Umbilical cord (tissue), 2 donors: Measurements from ENCODE around the gene EMD. TPM values are rescaled to one million over a fixed set of nuclear protein-coding genes. Genes with fewer than 3 reads are reported as not detected.
A peak's percentile ranks its signal among the peaks of the same experiment; 100 is the strongest.
"Not testable (repeated sequence)": the region's sequence is repeated elsewhere in the genome, so short reads cannot be mapped to it uniquely, and the experiment has no call there.

Experiments used
- DNase-seq: peaks from one replicate; pipeline ENCODE4 v3.0.0-alpha.2; 2015; ENCODE audit warnings: low spot score
- total RNA-seq: library from RNA; depleted of rRNA; stranded (reverse); fragments of >200 nt; gene quantifications from one replicate; pipeline ENCODE4 v1.2.3, GENCODE V29; 2014; ENCODE audit warnings: low replicate concordance; ENCODE audit not compliant: insufficient read depth

Gene EMD
- 22.9 TPM for total RNA-seq

DNA sequence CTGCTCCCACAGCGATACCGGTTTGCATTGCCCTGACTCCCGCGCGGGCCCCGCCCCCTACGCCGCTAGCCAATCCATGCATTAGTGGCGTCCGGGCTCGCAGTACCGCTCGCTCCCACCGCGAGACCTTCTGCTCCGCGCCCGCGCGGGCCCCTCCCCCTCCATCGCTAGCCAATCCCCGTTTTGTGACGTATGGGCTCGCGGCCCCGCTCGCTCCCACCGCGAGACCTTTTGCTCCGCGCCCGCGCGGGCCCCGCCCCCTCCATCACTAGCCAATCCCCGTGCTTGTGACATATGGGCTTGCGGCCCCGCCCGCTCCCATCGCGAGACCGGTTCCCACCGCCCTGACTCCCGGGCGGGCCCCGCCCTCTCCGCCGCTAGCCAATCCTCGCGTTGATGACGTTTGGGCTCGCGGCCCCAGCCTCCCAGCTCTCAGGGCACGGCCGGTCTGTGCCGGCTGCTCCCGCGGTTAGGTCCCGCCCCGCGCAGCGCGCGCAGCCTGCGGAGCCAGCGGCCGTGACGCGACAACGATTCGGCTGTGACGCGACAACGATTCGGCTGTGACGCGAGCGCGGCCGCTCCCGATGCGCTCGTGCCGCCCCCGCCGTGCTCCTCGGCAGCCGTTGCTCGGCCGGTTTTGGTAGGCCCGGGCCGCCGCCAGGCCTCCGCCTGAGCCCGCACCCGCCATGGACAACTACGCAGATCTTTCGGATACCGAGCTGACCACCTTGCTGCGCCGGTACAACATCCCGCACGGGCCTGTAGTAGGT lies at the start of gene EMD:
Gene EMD, plus strand, starts transcription at position 497 of the 770 bp plus-strand sequence. Its CDS starts 190 bp downstream, at position 687.
- peak; percentile 98 for DNase-seq

DNA sequence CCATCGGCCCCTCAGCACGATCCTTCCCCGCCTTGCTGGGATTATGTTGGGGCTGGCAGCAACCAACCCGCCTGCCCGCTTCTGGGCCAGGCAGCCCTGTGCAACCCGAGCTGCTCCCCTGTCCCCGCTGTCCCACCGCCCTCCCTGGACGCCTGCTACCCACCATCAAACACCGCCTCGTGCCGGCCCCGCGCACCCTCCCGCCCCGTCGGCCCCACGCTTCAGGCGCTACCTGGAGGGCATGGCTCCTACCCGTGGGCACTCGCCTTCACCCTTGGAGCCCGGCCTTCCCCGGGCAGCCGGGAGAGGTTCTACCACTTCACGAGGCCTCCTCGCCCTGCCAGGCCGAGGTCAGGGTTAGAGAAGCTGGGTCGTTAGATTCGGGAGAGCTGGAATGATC lies 46.5 kb upstream of the EMD start:
- DNase-seq: no peak

DNA sequence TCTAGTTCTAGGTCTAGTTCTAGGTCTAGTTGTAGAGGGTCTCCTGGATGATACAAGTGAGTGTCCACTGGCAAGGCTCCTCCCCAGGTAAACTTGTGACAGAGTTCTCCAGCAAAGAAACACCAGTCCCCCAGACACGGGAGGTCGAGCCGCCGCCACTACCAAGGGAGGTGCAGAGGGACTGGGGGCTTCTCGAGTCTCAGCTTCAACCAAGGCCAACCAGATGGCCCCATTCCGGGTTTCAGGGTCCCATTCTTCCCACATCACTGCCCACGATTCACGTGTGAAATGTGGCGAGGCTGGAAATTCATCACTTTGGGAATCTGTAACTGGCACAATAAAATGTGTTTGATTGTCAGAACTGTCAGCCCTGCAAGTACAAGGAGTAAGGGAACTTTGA lies 46.0 kb upstream of the EMD start:
- DNase-seq: no peak

DNA sequence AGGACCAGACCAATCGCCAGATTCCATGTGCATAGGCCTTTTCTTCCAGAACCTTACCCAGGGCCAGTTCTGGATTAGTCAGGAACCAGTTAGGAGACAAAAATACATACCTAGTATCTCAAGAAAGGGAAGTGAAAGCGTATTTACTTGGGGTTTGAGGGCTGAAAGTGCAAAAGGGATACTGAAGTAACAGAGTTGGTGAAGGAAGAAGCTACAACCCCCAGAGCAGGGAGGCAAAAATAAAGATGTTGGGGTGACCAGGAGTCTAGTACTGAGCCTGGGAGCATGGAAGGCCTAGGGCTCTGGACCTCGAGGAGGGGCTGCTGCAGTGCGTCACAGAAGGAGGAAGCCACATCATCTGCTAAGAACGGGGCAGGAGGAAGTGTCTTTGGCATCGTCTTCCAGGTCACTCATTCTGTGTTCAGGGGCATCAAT lies 45.2 kb upstream of the EMD start:
- no peak for DNase-seq

DNA sequence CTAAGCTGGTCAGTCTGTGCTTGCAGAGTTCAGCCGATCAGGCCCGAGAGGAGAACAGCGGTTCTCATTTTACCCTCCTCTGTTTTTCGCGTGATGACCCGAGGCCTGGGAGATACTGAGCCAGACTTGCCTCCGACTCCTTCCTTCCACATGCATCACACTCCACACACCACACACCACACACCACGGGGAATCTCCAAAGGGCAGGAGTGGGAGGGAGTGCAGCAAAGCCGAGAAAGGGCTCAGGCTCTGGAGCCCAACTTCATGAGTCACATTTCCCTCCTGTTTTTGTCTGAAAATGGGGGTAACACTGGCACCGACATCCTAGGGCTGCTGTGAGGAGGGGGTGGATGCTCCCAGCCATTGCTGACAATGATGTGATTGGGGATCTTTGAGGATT lies 44.6 kb upstream of the EMD start:
- DNase-seq: no peak

DNA sequence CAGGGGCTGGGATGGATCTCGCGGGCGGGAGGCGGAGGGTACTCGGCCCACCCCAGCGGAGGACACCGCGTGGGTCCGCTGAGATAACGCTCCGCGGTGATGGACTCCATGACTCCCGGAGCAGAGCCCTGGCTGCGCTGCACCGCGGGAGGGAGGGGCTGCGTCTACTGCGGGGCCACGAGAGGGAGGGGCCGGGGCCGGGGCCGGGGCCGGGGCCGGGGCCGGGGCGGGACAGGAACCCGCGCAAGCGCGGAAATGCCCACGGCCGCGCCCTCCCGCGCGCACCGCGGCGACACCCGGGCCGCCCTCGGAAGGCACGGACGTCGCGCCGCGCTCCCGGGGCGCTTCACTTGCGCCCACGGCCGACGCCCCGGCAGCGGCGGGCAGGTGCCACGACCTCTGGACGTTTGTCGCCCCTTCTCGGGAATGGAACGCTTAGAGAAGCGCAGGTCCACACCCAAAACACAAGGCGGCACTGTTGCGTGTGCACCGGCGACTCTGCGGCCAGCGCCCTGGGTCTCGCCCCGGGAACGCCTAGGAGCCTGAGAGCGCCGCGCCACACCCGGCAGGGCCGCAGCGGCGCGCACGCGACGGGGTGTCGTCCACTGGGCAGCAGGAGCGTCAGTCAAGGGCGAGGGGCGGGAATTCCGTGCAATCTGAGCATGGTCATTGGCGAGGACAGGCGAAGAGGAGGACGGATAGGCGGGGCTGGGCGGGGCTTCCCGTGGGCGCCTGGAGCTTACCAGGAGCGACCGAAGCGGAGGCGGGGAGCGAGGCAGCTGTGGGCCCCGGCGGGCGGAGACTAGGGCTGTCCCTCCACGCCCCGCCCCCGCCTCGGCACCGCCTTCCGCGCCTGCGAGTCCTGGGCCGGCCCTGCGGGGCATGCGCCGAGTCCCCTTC lies 37.4 kb upstream of the EMD start:
- DNase-seq: not testable (repeated sequence)

DNA sequence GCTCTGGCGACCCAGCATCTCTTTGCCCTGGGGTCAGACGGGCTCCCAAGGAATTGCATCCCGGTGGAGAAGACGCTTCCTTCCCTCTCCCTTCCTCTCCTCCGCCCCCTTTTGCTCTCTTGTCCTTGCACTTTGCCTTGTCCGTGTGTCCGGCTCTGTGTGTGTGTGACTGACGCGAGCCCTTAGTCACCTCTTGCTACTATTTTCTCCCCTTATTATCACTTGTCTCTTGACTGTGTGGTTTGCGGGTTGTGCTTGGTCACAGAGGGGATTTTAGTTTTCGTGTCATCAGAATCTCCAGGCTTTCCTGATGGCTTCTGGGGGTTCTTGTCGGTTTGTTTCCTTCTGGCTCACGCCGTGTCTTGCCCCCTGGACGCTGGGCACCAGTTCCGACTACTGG lies 36.0 kb upstream of the EMD start:
- DNase-seq: not testable (repeated sequence)

DNA sequence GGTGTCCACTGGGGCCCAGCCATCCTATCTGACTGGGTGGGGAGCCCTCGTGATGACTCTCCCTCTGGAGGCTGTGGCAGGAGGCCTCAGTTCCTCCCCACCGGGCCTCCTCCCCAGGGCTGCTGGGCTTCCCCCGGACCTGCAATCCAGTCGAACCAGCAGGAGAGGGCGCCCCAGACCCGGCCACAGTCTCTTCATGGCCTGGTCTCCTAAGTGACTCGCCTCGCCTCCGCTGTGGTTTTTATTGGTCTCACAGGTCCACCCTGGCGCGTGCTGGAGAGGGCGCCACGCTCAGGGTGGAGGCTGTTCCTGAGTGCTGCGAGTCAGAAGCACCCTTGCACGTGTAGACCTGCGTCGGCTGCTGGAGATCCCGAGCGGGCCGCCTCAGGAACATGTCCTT lies 35.5 kb upstream of the EMD start:
- not testable (repeated sequence) for DNase-seq

DNA sequence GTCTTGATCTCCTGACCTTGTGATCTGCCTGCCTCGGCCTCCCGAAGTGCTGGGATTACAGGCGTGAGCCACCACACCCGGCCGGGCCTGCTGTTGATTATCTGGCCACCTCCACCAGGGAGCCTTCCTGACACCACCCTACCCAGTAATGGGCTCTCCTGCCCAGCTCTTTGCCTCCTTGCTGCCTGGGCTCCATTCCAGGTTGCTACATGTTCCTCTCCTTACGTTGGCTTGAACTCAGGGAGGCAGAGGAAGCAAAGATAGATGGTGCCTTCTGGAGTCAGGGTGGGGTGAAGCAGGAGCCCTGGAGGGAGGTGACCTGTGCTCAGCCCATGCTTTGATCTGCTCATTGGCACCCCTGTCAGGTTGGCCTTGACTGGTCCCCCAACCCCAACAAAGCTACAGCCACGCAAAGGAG lies 31.0 kb upstream of the EMD start:
- DNase-seq: no peak

DNA sequence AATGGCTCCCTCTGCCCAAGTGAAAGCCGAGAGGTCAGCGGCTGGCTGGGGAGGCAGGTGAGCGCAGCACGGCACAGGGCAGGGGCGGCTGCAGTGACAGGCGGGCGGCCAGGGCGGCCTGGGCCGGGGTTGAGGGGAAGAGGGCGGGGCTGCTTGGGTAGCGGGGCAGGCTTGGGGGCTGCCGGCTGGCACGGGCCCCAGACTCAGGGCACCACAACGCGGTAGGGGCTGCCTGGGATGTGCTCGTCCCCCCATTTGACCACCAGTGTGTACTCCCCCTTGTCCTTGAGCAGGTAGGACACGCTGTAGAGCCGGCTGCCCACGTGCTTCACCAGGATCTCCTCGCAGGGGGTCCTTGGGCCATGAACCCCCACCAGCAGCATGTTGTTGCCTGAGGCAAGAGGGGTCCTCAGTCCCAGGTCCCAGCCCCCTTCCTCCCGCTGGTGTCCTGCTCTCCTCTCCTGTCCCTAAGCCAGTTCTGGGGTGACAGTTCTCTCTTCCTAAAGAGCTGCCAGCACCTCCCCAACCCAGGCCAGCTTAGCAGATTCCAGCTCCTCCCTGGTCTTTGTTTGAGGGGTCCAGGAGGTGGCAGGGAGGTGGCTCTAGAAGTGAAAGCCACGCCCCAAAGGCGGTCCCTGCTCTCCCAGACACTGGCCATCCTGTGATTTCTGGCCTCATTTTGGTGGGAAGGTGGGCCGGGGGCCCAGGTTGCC lies 30.3 kb upstream of the EMD start:
- DNase-seq: no peak

DNA sequence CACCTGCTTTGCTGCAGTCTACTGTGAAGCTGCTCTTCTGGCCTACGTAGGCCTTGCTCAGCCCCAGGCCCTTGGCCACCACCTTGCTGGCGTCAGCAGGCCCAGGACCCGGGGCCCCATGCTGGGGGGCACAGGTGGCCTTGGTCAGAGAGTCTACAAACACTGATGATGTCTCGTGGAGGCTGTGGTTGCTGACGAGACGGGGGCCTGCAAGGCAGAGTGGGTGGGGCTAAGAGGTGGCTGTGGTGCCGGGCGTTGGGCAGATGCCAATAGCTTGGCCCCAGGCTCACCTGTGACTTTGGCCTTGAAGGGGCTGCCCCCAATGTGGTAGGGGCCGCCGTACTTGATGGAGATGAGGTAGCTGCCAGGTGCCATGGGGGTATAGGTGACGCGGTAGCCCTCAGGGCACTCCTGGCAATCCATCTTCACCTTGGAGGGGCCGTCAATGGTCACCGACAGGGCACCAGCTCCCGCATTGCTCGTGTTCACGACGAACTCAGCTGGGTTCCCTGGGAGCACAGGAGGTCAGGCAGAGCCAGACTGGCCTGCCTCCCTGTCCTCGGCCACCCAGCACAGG lies 29.6 kb upstream of the EMD start:
- no peak for DNase-seq

DNA sequence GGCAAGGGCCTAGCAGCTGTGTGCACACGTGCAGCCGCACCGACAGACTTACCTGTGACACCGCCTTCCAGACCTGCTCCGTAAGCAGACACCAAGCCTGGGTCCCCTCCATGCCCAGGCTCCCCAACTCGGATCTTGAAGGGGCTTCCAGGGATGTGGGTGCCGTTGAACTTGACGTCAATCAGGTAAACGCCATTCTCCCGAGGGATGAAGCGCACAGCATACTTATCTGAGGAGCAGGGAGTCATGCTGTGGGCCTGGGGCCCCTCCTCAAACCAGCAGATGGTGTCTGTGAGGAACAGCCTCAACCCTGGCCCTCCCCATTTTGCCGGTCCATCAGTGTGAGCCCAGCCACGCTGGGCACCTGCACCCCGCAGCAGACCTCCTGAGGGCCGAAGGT lies 29.1 kb upstream of the EMD start:
- no peak for DNase-seq

DNA sequence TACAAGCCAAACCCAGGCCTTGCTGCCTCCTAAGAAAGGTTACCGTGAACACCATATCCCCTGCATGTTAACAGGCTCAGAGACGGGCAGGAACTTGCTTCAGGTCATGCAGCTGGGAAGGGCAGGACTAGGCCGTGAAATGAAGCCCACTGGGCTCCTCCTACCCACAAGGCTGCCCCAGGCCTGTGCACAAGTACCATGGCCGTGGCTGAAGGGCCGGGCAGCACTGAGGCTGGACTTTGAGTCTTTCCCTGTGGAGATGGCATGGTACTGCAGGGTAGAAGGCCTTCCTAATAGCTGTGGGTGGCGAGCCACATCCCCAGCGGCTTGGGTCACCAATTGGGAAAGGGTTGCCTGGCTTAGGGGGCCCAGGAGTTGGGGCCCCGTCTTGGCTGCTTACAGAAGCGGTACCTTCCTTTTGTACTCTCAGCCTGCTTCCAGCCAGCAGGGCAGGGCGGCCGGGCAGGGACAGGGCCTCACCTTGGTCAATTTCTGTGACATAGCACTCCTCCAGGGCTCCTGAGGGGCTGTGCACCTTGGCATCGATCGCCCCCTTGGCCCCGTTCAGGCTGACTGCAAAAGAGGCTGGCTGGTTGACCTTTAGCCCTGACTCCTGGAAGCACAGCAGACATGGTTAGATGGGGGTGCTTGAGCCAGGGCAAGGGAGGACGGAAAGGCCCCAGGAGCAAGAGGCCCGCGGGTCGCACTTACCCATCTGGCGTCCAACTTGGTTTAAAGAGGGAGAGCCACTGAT lies 28.5 kb upstream of the EMD start:
- no peak for DNase-seq

DNA sequence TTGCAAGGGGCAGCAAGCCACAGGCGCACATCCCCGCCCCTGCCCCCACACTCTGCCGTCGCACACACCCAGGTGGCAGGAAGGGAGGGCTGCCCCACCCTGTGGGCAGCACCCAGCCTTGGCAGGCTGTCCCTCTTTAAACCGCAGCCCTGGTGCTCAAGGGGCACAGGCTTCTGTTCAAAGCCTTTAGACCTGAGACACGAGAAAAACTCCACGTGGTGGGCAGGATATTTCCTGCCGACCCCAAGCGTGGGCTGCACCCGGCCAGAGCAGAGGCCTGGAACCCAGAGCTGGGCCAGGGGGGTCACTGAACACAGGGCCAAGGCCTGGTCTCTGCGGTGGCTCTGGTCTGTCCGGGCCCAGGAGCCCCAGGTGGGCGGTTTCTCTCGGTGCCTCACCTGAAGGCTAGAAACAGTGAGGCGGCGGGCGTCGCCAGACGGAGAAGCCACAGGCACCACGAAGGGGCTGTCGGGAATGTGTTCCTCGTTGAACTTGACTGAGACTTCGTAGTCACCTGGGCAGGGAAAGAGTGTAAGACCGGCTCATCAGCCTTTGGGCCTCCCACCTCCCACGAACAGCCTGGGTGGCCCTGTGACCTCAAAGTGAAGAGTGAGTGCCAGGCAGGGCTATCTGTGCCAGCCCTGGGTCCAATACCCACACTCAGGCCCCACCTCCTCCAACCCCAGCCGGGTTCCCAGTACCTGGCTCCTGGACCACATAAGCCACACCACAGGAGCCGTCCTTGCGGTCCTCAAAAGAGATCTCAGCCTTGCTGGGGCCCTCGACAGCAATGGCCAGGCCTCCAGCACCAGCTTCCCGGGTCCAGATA lies 27.7 kb upstream of the EMD start:
- DNase-seq: no peak

DNA sequence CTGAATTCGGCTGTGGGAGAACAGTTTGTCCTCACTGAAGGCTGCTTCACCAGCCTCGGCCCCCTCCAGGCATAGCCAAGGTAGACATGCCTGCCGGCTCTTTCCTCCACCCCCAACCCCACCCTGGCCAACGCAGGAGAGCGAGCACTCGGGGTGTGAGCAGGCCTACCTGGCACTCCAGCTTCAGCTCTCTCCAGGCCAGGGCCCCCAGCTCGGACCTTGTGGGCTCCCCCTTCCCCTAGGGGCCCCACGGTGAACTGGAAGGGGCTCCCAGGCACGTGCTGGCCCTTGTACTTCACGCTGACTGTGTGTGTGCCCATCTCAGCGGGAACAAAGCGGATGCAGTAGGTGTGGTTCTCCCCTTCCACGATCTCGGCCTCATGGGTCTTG lies 27.1 kb upstream of the EMD start:
- DNase-seq: no peak

DNA sequence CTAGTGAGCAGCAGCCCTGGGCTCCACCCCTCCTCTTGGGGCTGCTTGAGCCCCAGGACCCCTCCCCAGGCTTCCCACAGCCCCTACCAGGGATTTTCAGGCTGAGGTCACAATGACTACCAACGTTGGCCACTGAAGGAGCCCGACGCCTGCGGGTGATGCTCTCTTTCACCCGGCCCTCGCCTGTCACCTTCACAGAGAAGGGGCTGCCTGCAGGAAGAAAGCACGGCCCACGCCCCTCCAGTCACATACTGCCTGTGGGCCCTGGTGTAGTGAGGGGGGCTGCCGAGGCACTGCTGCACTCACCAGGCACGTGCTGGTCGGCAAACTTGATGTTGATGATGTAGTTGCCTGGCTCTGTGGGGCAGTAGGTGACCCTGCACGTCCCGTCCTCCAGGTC lies 26.6 kb upstream of the EMD start:
- no peak for DNase-seq

DNA sequence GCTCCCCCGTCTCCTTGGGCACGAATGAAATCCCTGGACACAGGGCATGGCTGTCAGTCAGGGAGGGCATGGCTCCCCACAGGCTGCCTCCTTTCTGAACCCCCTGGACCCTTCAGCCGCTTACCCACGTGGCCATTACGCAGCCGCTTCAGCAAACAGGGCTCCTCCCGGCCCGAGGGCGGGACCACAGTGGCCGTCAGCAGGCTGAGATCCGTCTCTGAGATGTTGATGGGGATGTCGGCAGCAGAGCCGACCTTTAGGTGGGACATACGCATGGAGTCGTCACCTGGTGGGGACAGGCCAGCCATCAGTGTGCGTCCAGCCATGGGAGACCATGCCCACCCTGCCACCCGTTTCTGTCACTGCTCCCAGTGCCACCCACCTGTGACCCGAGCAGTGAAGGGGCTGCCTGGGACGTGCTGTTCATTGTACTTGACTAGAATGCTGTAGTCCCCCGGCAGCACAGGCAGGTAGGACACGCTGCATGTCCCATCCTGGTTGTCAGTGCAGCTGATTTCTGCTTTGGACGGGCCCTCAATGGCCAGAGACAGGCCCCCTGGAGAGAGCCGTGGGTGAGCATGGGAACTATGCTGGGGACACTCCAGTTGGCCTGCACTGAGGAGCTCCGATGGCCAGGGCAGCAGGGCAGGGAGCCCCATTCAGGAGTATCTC lies 25.8 kb upstream of the EMD start:
- DNase-seq: no peak

DNA sequence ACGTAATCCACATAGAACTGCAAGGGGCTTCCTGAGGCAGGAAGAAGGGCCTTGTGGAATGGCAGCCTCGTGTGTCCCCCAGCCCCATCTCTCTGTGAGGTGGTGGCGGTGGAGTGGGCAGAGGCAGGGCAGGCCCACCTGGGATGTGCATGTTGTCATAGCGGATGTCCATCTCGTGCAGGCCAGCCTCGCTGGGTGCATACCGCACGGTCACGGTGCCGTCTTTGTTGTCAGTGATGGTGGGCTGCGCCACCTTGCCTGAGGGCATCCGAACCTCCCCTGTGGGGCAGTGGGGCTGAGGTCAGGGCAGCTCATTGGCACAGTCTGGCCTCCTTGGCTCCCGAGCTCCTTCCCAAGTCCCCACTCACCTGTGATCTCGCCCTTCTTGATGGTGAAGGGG lies 25.1 kb upstream of the EMD start:
- DNase-seq: no peak

DNA sequence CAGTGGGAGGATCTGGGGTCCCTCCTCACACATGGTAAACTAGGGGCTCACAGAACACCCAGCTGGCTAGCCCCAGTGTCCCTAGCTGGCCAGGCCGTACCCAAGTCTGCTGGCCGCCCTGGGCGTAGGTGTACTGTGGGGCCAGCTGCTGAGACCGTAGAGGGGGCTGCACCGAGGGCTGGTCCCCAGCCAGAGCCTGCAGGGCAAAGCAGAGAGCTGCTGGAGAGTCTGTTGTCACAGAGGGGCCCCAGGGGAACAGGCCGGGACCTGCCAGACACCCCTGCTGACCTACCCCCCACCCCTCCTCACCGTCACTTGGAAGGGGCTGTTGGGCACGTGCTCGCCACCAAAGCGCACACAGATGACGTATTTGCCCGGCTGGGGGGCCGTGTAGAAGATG lies 24.6 kb upstream of the EMD start:
- no peak for DNase-seq
